Stomach (tissue), 9 donors: ENCODE measurements around the gene SCYL1. TPM values are rescaled to one million over a fixed set of nuclear protein-coding genes. Genes with fewer than 3 reads are reported as not detected.

Source experiments
- DNase-seq, 2 donors: peaks; one replicate each; pipeline versions ENCODE4 v3.0.0 to v3.0.0-alpha.2; 2013 to 2019
- H3K27ac ChIP-seq, 5 donors: fragments of 200-600 bp in 4 of 5; sonication (generic) in 4 of 5; one replicate each; pipeline ENCODE4 v1.5.1; 2013 to 2019; ENCODE audit warnings: mild to moderate bottlenecking in 1 of 5, moderate library complexity in 1 of 5
- H3K27me3 ChIP-seq, 3 donors: fragments of 200-600 bp; sonication (generic); one replicate each; pipeline ENCODE4 v1.5.1; 2017 to 2019; ENCODE audit warnings: mixed run types in 1 of 3
- H3K36me3 ChIP-seq, 4 donors: fragments of 200-600 bp; sonication (generic); 1 replicate in 3 of 4; 2 replicates in 1 of 4; pipeline ENCODE4 v1.5.1; 2016 to 2019
- H3K4me1 ChIP-seq, 4 donors: fragments of 200-600 bp; sonication (generic); one replicate each; pipeline ENCODE4 v1.5.1; 2016 to 2019
- H3K4me3 ChIP-seq, 4 donors: fragments of 200-600 bp; sonication (generic) in 3 of 4; one replicate each; pipeline ENCODE4 v1.5.1; 2016 to 2019; ENCODE audit warnings: mild to moderate bottlenecking in 1 of 4
- H3K9me3 ChIP-seq, 4 donors: fragments of 200-600 bp; sonication (generic); one replicate each; pipeline ENCODE4 v1.5.1; 2016 to 2019
- EP300 ChIP-seq: sonication (generic); formaldehyde crosslinking; IDR thresholded peaks from one replicate; pipeline ENCODE4 v1.6.1; 2017; ENCODE audit warnings: antibody characterized with exemption
- POLR2A ChIP-seq, 4 donors: fragments of 450-650 bp; IDR thresholded peaks; one replicate each; pipeline ENCODE4 v1.6.1; 2016; ENCODE audit warnings: antibody characterized with exemption in 4 of 4, control low read depth in 2 of 4, mild to moderate bottlenecking in 1 of 4, moderate library complexity in 1 of 4
- POLR2AphosphoS5 ChIP-seq, 3 donors: sonication (generic); formaldehyde crosslinking; IDR thresholded peaks; one replicate each; pipeline ENCODE4 v1.6.1; 2016; ENCODE audit warnings: antibody characterized with exemption in 3 of 3
- WGBS, 5 donors: extraction: QIAGEN DNeasy Blood & Tissue Kit in 3 of 5; methylation state at CpG; one replicate each; pipeline versions ENCODE4 v1.1.5 to v1.1.7; 2013 to 2018; 5-methylcytosine and 5-hydroxymethylcytosine counted together
- intact Hi-C: fragments of 100-400 bp; cut with DNase I; formaldehyde crosslinking; loops from one replicate; pipeline ENCODE4 v1.15.1; 2023; ENCODE audit warnings: low total_unique reads
- polyA plus RNA-seq, 3 donors: library from polyadenylated mRNA; stranded (reverse); fragments of 200-250 nt; gene quantifications; one replicate each; pipeline ENCODE4 v1.2.3, GENCODE V29; 2013
- total RNA-seq, 5 donors: library from RNA; depleted of rRNA; stranded (reverse); fragments of >200 nt; gene quantifications; one replicate each; pipeline versions ENCODE4 v1.1.0 to v1.2.3, GENCODE V29; 2014 to 2016
- TF ChIP-seq, protein P1 (sequence below), 7 experiments: fragments of 450-650 bp in 4 of 7; fragments of 200-600 bp in 3 of 7; sonication (generic) in 3 of 7; IDR thresholded peaks; one replicate each; pipeline ENCODE4 v1.5.1; 2016 to 2019; ENCODE audit warnings: antibody characterized with exemption in 7 of 7, control low read depth in 2 of 7, mild to moderate bottlenecking in 1 of 7
- donor health status: healthy with polysubstance abuse.
- donor health status: Bipolar disorder and iron deficiency.
- donor health status: healthy.

The SCYL1 gene
- total and polyA plus RNA-seq, 8 donors, result 3.5 to 94.8 (median 75.1) TPM

DNA sequence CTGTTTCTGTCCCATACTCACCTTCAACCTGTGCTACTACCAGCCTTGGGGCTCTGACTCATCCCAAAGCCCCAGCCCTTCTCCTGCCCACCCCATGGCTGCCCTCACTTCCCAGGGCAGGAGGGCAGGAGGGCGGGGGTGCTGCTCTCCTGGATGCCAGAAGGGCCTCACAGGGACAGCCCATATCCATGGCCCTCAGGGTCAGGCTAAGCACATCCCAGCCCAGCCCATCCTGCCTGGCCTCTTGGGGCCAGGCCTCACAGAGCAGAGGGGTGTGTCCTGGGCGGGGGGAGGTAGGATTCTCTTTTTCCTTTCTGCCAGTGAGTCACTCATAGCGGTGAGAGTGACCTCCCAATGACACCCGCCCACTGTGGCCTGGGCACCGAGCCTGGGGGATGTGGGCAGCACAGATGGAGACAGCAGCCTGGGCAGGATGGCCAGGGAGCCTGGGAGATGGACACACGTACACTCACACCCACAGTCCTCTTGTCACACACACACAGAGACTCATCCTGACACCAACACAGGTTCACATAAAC, 30.9 kb downstream of the SCYL1 start:
- Histone ChIP-seq H3K27ac (peak overlapping the region in 4 of 5 donors; percentile 41 to 96 (median 94)), H3K4me1 (peaks cover 48 to 93% (median 86%) of the 10 kb centered on the region in 4 donors), H3K36me3 (peaks cover 0 to 29% (median 20%) of the 10 kb centered on the region in 4 donors), H3K9me3 (no peaks in the 10 kb centered on the region), H3K4me3 (no peak overlapping the region), H3K27me3 (peaks cover 0 to 8% (median 0%) of the 10 kb centered on the region in 3 donors)
- WGBS, 5 donors, result 27 to 61% (median 49%) methylated on average over 4 to 6 of the region's 6 CpGs
- peak in 1 of 2 donors; percentile 48 for DNase-seq
- intact Hi-C loops, result no loop called here
- TF ChIP-seq EP300, result no peak
- TF ChIP-seq POLR2AphosphoS5 (IDR thresholded peaks at IDR 0.05), result no peak
- TF ChIP-seq, protein P1, sequence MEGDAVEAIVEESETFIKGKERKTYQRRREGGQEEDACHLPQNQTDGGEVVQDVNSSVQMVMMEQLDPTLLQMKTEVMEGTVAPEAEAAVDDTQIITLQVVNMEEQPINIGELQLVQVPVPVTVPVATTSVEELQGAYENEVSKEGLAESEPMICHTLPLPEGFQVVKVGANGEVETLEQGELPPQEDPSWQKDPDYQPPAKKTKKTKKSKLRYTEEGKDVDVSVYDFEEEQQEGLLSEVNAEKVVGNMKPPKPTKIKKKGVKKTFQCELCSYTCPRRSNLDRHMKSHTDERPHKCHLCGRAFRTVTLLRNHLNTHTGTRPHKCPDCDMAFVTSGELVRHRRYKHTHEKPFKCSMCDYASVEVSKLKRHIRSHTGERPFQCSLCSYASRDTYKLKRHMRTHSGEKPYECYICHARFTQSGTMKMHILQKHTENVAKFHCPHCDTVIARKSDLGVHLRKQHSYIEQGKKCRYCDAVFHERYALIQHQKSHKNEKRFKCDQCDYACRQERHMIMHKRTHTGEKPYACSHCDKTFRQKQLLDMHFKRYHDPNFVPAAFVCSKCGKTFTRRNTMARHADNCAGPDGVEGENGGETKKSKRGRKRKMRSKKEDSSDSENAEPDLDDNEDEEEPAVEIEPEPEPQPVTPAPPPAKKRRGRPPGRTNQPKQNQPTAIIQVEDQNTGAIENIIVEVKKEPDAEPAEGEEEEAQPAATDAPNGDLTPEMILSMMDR (IDR thresholded peaks at IDR 0.05), result no peak

DNA sequence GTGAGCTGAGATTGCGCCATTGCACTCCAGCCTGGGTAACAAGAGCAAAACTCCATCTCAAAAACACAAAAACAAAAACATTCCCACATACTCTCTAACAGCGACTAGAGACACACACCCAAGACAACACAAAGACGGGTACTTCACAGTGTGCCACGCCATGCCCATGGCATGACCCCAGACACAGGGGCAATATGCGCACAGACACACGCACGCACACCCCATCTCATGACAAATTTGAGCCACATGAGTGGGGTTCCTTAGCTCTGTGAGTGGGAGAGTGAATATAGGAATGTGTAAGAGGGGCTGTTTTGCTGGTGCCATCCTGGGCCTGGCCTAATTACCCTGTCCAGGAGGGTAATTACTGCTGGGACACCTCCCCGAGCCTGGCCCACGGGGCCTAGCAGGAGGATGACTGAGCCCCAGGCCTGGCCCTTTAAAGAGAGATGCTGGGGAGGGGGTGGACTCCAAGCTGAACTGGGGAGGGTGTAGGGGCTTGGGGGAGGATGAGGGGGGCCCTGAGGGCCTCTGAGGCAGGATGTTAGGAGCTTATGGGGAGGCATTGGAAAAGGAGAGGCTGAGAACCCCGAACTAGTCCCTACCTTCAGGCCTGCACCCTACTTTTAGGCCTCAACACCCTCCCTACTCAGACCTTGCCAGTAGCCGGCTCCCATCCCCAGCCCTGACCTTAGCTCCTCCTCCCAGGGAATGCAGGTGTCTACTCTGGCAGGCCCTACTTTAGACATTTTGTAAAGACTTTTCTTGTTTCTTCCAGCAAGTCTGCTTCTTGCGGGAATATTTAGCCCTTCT, 31.8 kb downstream of the SCYL1 start:
- peaks cover 48 to 90% (median 80%) of the 10 kb centered on the region in 4 donors for H3K4me1 ChIP-seq
- DNase-seq, result no peak
- H3K36me3 ChIP-seq, result peaks cover 0 to 20% (median 13%) of the 10 kb centered on the region in 4 donors
- intact Hi-C loops, result no loop called here
- no peak for TF ChIP-seq EP300
- no peak for TF ChIP-seq POLR2AphosphoS5 (IDR thresholded peaks at IDR 0.05)
- TF ChIP-seq, protein P1 (IDR thresholded peaks at IDR 0.05), result no peak
- no peak for TF ChIP-seq POLR2A (IDR thresholded peaks at IDR 0.05)
- peaks cover 0 to 8% (median 0%) of the 10 kb centered on the region in 3 donors for H3K27me3 ChIP-seq
- peak overlapping the region; percentile 64 to 73 (median 68) for H3K4me3 ChIP-seq
- 64 to 83% (median 78%) methylated on average over 7 to 12 of the region's 12 CpGs for WGBS, 5 donors
- H3K9me3 ChIP-seq, result no peaks in the 10 kb centered on the region
- H3K27ac ChIP-seq, result peak overlapping the region; percentile 88 to 96 (median 94)

GRCh38 chr11:65557280-65558001, 32.6 kb downstream of the SCYL1 start:
- peaks cover 0 to 8% (median 0%) of the 10 kb centered on the region in 3 donors for H3K27me3 ChIP-seq
- H3K4me3 ChIP-seq, result peak overlapping the region; percentile 64 to 73 (median 68)
- no peaks in the 10 kb centered on the region for H3K9me3 ChIP-seq
- H3K27ac ChIP-seq, result peak overlapping the region; percentile 88 to 96 (median 94)
- peaks cover 0 to 16% (median 9%) of the 10 kb centered on the region in 4 donors for H3K36me3 ChIP-seq
- peaks cover 48 to 83% (median 73%) of the 10 kb centered on the region in 4 donors for H3K4me1 ChIP-seq
- TF ChIP-seq, protein P1 (IDR thresholded peaks at IDR 0.05), result no peak
- no peak for TF ChIP-seq POLR2AphosphoS5 (IDR thresholded peaks at IDR 0.05)
- no peak for TF ChIP-seq POLR2A (IDR thresholded peaks at IDR 0.05)
- no peak for TF ChIP-seq EP300
- 4 to 24% (median 6%) methylated on average over 10 to 44 of the region's 47 CpGs for WGBS, 5 donors
- intact Hi-C loops, result no loop called here
- DNase-seq, result peak in 1 of 2 donors; percentile 68
